Activated CD4-positive, alpha-beta memory T cell treated with anti-CD3 and anti-CD28 coated beads, Interleukin-2, amount 10 ng/mL, durations not matched to agents 7 days and 5 days (primary cell): ENCODE results near the gene AGL. TPM values are rescaled to one million over a fixed set of nuclear protein-coding genes. Genes with fewer than 3 reads are reported as not detected.
"Not testable (repeated sequence)": the region's sequence is repeated elsewhere in the genome, so short reads cannot be mapped to it uniquely, and the experiment has no call there.

Source experiments
- CTCF ChIA-PET: fragments of 350-600 bp; sonication (Branson Sonifier 250); formaldehyde crosslinking; loops from one replicate; lab custom pipeline; 2021; ENCODE audit warnings: antibody characterized with exemption, inconsistent platforms; lab: Charles Lee
- POLR2A ChIA-PET: fragments of 350-600 bp; sonication (Branson Sonifier 250); formaldehyde crosslinking; loops from one replicate; lab custom pipeline; 2021; ENCODE audit warnings: antibody characterized with exemption; lab: Charles Lee
- DNase-seq: peaks from one replicate; pipeline ENCODE4 v3.0.0-alpha.2; 2020
- H3K27ac Mint-ChIP-seq: one replicate; pipeline ENCODE4 v1.8.0; 2021; ENCODE audit warnings: mild to moderate bottlenecking, mixed read lengths
- H3K27me3 Mint-ChIP-seq: one replicate; pipeline ENCODE4 v1.8.0; 2021; ENCODE audit warnings: mixed read lengths
- H3K36me3 Mint-ChIP-seq: one replicate; pipeline ENCODE4 v1.8.0; 2021; ENCODE audit warnings: low read depth, mixed read lengths
- H3K4me1 Mint-ChIP-seq: one replicate; pipeline ENCODE4 v1.8.0; 2021; ENCODE audit warnings: mixed read lengths
- H3K4me3 Mint-ChIP-seq: one replicate; pipeline ENCODE4 v1.8.0; 2021; ENCODE audit warnings: mild to moderate bottlenecking, mixed read lengths
- H3K9me3 Mint-ChIP-seq: one replicate; pipeline ENCODE4 v1.8.0; 2021; ENCODE audit warnings: mixed read lengths
- total RNA-seq, 2 experiments: library from RNA; stranded (reverse); gene quantifications; one replicate each; pipeline ENCODE4 v1.2.3, GENCODE V29; 2021

AGL gene
- total RNA-seq, 2 experiments from 2014 or later: 13.0 to 13.9 TPM

GRCh38 chr1:99827970-99828369, 22.2 kb upstream of the AGL start:
- no peak overlapping the region for H3K4me3 Mint-ChIP-seq
- CTCF ChIA-PET: no interaction called here
- no peaks in the 10 kb centered on the region for H3K4me1 Mint-ChIP-seq
- POLR2A ChIA-PET: no interaction called here
- H3K36me3 Mint-ChIP-seq: no peaks in the 10 kb centered on the region
- DNase-seq: no peak
- no peak overlapping the region for H3K27ac Mint-ChIP-seq
- peaks cover 1% of the 10 kb centered on the region for H3K27me3 Mint-ChIP-seq
- H3K9me3 Mint-ChIP-seq: no peaks in the 10 kb centered on the region

GRCh38 chr1:99829269-99829668, 20.9 kb upstream of the AGL start:
- Mint-ChIP-seq H3K27me3 (peaks cover 1% of the 10 kb centered on the region), H3K27ac (no peak overlapping the region), H3K9me3 (no peaks in the 10 kb centered on the region), H3K4me1 (no peaks in the 10 kb centered on the region), H3K36me3 (no peaks in the 10 kb centered on the region), H3K4me3 (no peak overlapping the region)
- ChIA-PET POLR2A (no interaction called here), CTCF (no interaction called here)
- DNase-seq: no peak

GRCh38 chr1:99833911-99834310, 16.2 kb upstream of the AGL start:
- POLR2A ChIA-PET, H3K27ac Mint-ChIP-seq, H3K36me3 Mint-ChIP-seq, H3K4me3 Mint-ChIP-seq, H3K27me3 Mint-ChIP-seq, CTCF ChIA-PET, DNase-seq, H3K4me1 Mint-ChIP-seq, H3K9me3 Mint-ChIP-seq: not testable (repeated sequence)

GRCh38 chr1:99836171-99837103, 13.7 kb upstream of the AGL start:
- CTCF ChIA-PET, POLR2A ChIA-PET: not testable (repeated sequence)

GRCh38 chr1:99840353-99840752, 9.8 kb upstream of the AGL start:
- CTCF ChIA-PET, H3K4me3 Mint-ChIP-seq, H3K9me3 Mint-ChIP-seq, H3K27me3 Mint-ChIP-seq, H3K36me3 Mint-ChIP-seq, H3K4me1 Mint-ChIP-seq, POLR2A ChIA-PET, H3K27ac Mint-ChIP-seq, DNase-seq: not testable (repeated sequence)

More at GRCh38 chr1:99836171-99837103, 13.7 kb upstream of the AGL start:
- H3K27me3 Mint-ChIP-seq, H3K9me3 Mint-ChIP-seq, H3K4me3 Mint-ChIP-seq, H3K4me1 Mint-ChIP-seq, DNase-seq, H3K27ac Mint-ChIP-seq, H3K36me3 Mint-ChIP-seq: not testable (repeated sequence)

- DNase-seq: no peak
Measured at GRCh38 chr1:99843760-99844159, 6.4 kb upstream of the AGL start.

GRCh38 chr1:99845201-99845600, 5.0 kb upstream of the AGL start:
- H3K4me3 Mint-ChIP-seq, H3K9me3 Mint-ChIP-seq, H3K27me3 Mint-ChIP-seq, DNase-seq, H3K27ac Mint-ChIP-seq, H3K4me1 Mint-ChIP-seq, POLR2A ChIA-PET, H3K36me3 Mint-ChIP-seq, CTCF ChIA-PET: not testable (repeated sequence)

More at GRCh38 chr1:99843760-99844159, 6.4 kb upstream of the AGL start:
- H3K4me1 Mint-ChIP-seq: peaks cover 1% of the 10 kb centered on the region
- ChIA-PET CTCF (interaction anchor here (1.0 kb wide), 1 partner anchor 13 kb away, joined by 4 read pairs; no protein-coding TSS in a partner anchor), POLR2A (no interaction called here)
- H3K27ac Mint-ChIP-seq: no peak overlapping the region
- no peaks in the 10 kb centered on the region for H3K27me3 Mint-ChIP-seq
- H3K9me3 Mint-ChIP-seq: peaks cover 8% of the 10 kb centered on the region
- H3K36me3 Mint-ChIP-seq: no peaks in the 10 kb centered on the region
- H3K4me3 Mint-ChIP-seq: no peak overlapping the region

- Mint-ChIP-seq H3K4me1 (peaks cover 24% of the 10 kb centered on the region), H3K36me3 (peaks cover 14% of the 10 kb centered on the region), H3K27ac (peak overlapping the region; percentile 75), H3K27me3 (no peaks in the 10 kb centered on the region), H3K4me3 (peak overlapping the region; percentile 85), H3K9me3 (no peaks in the 10 kb centered on the region)
- CTCF ChIA-PET: no interaction called here
- DNase-seq: no peak
- POLR2A ChIA-PET: interaction anchor here (1.0 to 2.3 kb wide), 5 partner anchors 28 to 284 kb away, joined by 3 to 11 read pairs (median 4); partner anchors contain the start of genes SLC35A3 and TRMT13
Measured at GRCh38 chr1:99849413-99849743, 783 bp upstream of the AGL start.

GRCh38 chr1:99850459-99851291, 514 bp downstream of the AGL start:
- CTCF ChIA-PET: no interaction called here

GRCh38 chr1:99851850-99852454, 1.8 kb downstream of the AGL start:
- Mint-ChIP-seq H3K4me1 (peaks cover 24% of the 10 kb centered on the region), H3K36me3 (peaks cover 22% of the 10 kb centered on the region), H3K27me3 (no peaks in the 10 kb centered on the region), H3K27ac (no peak overlapping the region), H3K9me3 (no peaks in the 10 kb centered on the region), H3K4me3 (peak overlapping the region; percentile 0)
- CTCF ChIA-PET: interaction anchor here (0.7 kb wide), 2 partner anchors 188 to 326 kb away, joined by 3 read pairs; no protein-coding TSS in a partner anchor
- no peak for DNase-seq
- POLR2A ChIA-PET: no interaction called here

More at GRCh38 chr1:99850459-99851291, 514 bp downstream of the AGL start:
- Mint-ChIP-seq H3K36me3 (peaks cover 17% of the 10 kb centered on the region), H3K27me3 (no peaks in the 10 kb centered on the region), H3K4me3 (peak overlapping the region; percentile 85), H3K4me1 (peaks cover 24% of the 10 kb centered on the region), H3K9me3 (no peaks in the 10 kb centered on the region), H3K27ac (peak overlapping the region; percentile 63)
- DNase-seq: no peak
- POLR2A ChIA-PET: interaction anchor here (0.7 to 2.3 kb wide), 6 partner anchors 39 to 415 kb away, joined by 3 to 11 read pairs (median 5); partner anchors contain the start of genes RTCA and SLC35A3

- CTCF ChIA-PET: no interaction called here
- peaks cover 22% of the 10 kb centered on the region for H3K36me3 Mint-ChIP-seq
- H3K27me3 Mint-ChIP-seq: no peaks in the 10 kb centered on the region
- no peaks in the 10 kb centered on the region for H3K9me3 Mint-ChIP-seq
- POLR2A ChIA-PET: no interaction called here
- H3K4me3 Mint-ChIP-seq: no peak overlapping the region
- DNase-seq: no peak
- no peak overlapping the region for H3K27ac Mint-ChIP-seq
- peaks cover 23% of the 10 kb centered on the region for H3K4me1 Mint-ChIP-seq
Measured at GRCh38 chr1:99852648-99853047, 2.5 kb downstream of the AGL start.

GRCh38 chr1:99855914-99856450, 5.8 kb downstream of the AGL start:
- CTCF ChIA-PET: interaction anchor here (0.5 kb wide), 1 partner anchor 1066 kb away, joined by 3 read pairs; no protein-coding TSS in a partner anchor
- H3K36me3 Mint-ChIP-seq: peaks cover 25% of the 10 kb centered on the region
- no peak for DNase-seq

More at GRCh38 chr1:99855914-99856450, 5.8 kb downstream of the AGL start:
- H3K9me3 Mint-ChIP-seq: no peaks in the 10 kb centered on the region
- peaks cover 11% of the 10 kb centered on the region for H3K4me1 Mint-ChIP-seq
- H3K27me3 Mint-ChIP-seq: no peaks in the 10 kb centered on the region
- POLR2A ChIA-PET: no interaction called here
- no peak overlapping the region for H3K4me3 Mint-ChIP-seq
- H3K27ac Mint-ChIP-seq: no peak overlapping the region
